Right lobe of liver (tissue), 4 donors: ENCODE results near the gene MDFI.

Experiments used
- POLR2A ChIP-seq: fragments of 450-650 bp; IDR thresholded peaks from one replicate; pipeline ENCODE4 v1.6.1; 2017; ENCODE audit warnings: antibody characterized with exemption, mild to moderate bottlenecking
- TF ChIP-seq, protein P1 (sequence below), 4 donors: fragments of 200-600 bp in 3 of 4; fragments of 450-650 bp in 1 of 4; IDR thresholded peaks; one replicate each; pipeline versions ENCODE4 v1.5.1 to v1.8.0; 2016 to 2022; ENCODE audit warnings: antibody characterized with exemption in 4 of 4, mild to moderate bottlenecking in 2 of 4
- donor health status: DM: no; HTN: no; CAD: no.
- donor health status: DM: no; HTN: no; CAD: no.
- donor health status: DM: no; HTN: yes; CAD: no.

DNA sequence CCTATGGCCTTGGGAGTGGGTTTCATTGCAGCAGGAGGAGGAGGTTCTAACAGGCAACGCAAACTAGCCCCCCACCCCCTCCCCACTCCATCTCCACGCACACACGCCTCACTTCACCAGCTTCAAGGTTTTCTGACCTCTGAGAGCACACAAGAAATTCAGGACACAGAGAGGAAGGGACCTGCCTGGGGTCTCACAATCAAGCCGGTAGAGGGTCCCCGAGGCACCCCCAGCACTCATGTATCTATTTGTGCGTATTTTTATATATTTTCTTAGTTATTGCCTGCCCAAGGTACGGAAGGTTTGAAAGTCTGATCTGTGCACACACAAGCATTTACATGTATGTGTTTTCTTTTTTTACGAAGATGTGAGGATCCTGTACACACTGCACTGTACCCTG is 16.9 kb downstream of the MDFI start:
- TF ChIP-seq, protein P1, sequence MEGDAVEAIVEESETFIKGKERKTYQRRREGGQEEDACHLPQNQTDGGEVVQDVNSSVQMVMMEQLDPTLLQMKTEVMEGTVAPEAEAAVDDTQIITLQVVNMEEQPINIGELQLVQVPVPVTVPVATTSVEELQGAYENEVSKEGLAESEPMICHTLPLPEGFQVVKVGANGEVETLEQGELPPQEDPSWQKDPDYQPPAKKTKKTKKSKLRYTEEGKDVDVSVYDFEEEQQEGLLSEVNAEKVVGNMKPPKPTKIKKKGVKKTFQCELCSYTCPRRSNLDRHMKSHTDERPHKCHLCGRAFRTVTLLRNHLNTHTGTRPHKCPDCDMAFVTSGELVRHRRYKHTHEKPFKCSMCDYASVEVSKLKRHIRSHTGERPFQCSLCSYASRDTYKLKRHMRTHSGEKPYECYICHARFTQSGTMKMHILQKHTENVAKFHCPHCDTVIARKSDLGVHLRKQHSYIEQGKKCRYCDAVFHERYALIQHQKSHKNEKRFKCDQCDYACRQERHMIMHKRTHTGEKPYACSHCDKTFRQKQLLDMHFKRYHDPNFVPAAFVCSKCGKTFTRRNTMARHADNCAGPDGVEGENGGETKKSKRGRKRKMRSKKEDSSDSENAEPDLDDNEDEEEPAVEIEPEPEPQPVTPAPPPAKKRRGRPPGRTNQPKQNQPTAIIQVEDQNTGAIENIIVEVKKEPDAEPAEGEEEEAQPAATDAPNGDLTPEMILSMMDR (IDR thresholded peaks at IDR 0.05), result no peak
- TF ChIP-seq POLR2A, result no peak
